Smooth muscle cell of the brain vasculature (primary cell): ENCODE data around the gene TTC27.
A peak's percentile ranks its signal among the peaks of the same experiment; 100 is the strongest.

Experiments used
- DNase-seq: peaks from one replicate; pipeline ENCODE4 v3.0.0-alpha.2; 2012; ENCODE audit warnings: low read depth, low spot score

Gene TTC27

DNA sequence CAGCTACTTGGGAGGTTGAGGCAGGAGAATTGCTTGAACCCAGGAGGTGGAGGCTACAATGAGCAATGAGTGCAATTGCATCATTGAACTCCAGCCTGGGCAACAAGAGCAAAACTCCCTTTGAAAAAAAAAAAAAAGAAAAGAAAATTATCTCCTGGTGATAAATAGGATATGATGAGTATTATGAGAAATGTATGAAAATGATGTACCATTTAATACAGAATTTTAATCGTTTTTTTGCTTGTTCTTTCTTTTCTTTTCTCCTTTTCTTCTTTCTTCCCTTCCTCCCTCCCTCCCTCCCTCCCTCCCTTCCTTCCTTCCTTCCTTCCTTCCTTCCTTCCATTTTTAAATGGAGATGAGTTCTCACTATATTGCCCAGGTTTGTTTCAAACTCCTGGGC lies 40.4 kb downstream of the TTC27 start:
- DNase-seq = no peak

DNA sequence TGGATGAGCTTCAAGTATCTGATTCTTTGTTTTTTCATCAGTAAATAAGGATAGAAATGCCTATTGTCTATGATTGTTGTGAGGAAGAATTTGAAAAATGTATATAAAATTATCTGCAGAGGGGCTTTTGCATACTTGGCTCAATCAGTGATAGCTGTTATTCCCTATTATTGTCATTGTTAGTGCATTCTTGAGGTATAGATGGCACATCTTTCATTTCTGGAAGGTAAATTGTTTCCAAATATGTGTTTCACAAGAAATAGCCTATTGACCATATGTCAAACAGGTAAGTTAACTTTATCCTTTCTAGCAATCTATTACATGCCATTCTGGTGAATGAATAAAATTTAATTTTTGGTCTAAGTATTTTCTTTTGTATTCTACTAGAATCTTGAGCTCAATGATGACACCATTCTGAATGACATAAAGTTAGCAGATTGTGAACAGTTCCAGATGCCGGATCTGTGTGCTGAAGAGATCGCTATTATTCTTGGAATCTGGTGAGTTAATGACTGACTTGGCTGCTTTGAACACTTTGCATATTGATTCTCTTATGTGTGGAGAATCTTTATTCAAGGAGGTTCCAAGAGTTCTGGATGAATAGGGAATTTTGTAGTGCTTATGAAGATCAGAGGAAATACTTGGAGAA lies 44.2 kb downstream of the TTC27 start:
- DNase-seq = no peak

DNA sequence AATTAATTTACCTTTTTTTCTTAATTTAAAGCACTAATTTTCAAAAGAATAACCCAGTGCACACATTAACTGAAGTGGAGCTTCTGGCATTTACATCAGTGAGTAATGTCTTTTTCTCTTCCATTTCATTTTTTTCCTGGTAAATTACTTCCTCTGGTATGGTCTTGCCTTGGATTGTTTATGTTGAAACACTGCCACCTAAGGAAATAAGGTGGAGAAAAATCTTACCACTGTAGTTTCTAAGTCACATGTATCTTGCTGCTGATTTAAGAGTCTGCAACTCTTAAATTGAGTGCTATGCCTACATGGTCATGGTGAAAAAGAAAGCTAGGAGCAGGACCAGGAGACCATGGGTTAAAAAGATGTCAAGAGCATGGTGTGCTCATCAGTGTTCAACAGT lies 51.0 kb downstream of the TTC27 start:
- peak; percentile 12 for DNase-seq

DNA sequence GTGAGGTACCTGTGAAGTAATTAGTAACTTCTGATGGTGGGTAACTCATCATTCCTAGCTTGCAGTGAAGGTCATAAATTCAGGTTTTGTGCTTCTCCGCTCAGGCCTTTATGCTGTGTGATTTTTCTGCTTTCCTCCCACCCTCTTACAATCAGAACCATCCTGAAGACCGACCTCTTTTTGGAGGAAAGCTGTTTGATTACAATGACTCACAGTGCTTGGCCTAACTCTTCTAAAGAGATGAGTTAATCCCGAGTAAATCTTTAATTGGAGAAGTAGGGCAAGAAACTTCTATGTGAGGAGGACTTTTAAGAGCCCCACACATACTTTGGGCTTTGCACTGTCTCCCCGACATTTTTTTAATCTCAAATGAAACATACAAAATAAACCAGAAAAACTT lies 53.1 kb downstream of the TTC27 start:
- no peak for DNase-seq

DNA sequence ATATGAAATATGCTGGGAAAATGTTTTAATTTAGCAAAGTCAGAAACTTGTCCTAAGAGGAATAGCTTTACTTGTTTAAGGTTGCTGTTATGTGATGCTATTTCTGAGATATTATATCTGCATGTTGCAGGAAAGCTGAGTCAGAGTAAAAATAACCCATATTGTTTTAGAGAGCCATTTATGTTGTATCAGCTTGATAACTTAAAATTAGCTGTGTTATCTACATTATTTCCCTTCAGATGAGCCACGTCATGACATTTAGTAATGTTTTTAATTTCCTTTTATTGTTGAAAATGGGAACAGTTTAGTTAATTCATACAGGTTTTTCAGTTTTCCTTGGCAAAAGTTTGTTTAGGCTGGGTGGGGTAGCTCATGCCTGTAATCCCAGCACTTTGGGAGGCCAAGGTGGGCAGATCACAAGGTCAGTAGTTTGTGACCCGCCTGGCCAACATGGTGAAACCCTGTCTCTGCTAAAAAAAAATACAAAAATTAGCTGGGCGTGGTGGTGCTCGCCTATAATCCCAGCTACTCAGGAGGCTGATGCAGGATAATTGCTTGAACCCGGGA lies 55.8 kb downstream of the TTC27 start:
- no peak for DNase-seq

DNA sequence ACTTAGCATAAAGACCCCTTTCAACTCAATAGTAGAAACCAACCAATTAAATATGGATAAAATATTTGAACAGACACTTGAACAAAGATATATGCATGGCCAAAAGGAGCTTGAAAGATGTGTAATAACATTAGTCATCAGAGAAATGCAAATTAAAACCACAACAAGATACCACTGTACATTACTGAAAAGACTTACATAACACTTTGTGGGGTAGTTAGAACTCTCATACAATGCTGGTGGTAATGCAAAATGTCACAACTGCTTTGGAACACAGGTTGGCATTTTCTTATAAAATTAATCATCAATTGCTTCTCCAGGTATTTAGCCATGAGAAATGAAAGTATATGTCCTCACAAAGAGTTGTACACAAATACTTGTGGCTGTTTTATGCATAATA lies 60.7 kb downstream of the TTC27 start:
- DNase-seq = no peak

DNA sequence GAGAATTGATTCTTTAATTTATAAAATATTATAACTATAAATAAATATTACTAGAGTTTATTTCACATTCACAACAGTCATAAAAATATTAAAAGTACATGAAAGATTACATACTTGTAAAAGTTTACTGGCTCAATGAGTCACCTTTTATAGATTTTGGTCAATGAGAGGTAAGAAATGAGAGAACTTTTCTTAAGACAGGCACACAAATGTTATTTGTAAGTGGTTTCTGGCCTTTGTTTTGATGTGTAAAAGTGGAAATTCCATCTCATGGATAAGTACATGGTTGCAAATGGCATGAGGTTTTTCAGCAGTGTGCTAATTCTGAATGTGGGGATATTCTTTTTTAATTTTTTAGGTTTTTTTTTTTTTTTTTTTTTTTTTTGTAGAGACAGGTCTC lies 63.8 kb downstream of the TTC27 start:
- DNase-seq = no peak

DNA sequence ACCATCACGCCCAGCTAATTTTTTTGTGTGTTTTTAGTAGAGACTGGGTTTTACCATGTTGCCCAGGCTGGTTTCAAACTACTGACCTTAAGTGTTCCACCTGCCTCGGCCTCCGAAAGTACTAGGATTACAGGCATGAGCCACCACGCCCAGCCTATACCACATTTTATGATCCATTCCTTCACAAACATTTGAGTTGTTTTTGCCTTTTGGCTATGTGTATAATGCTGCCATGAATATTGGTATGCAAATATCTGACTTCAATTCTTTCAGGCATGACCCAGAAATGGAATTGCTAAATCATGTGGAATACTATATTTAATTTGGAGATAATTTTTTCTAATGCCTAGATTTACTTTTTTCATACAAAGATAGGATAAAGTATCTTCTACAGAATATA lies 68.6 kb downstream of the TTC27 start:
- no peak for DNase-seq

DNA sequence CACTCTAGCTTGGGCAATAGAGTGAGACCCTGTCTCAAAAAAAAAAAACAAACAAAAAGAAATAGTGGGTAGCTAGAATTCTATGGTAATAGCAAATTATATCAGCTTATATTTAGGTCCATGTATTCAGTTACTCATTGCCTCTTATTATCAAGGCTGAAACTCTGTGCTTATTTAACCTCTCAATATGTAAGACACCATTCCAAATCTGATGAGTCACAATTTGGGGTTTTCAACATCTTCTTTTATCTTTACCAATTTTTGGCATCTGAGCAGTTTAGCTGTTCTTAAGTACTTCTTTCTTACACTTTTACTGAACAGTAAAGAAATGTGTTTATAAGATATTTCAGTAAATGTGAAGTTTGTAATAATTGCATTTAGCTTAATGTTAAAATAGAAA lies 69.3 kb downstream of the TTC27 start:
- peak; percentile 20 for DNase-seq

DNA sequence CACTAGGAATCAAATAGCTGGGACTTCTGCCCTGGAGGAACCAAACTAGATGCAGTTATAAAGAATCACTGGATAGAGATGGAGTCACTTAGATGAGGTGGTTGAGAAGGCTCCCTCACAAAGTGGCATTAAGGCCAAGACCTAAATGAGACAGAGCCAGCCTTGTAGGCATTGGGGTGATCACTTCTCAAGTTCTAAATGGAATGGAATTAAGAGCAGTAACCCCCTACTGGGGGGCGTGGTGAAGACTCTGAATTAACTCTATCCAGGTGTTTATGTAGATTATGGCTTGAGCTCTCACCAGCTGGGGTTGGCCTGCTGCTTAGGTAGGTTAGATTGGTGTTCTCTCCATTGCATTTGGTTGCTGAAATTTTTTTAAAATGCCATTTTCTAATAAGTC lies 71.3 kb downstream of the TTC27 start:
- DNase-seq = no peak

DNA sequence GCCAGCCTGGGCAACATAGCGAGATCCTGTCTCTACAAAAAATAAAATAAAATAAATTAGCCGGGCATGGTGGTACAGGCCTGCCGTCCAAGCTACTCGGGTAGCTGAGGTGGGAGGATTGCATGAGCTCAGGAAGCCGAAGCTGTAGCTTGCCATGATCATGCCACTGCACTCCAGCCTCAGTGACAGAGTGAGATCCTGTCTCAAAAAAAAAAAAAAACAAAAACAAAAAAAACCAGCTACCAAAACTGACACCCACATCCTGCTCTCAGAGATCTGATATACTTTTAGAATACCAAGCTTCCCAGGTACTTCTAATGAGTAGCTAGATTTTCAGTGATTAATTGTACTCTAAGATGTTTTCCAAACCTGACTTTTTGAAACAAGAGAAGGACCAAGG lies 74.0 kb downstream of the TTC27 start:
- DNase-seq = no peak

DNA sequence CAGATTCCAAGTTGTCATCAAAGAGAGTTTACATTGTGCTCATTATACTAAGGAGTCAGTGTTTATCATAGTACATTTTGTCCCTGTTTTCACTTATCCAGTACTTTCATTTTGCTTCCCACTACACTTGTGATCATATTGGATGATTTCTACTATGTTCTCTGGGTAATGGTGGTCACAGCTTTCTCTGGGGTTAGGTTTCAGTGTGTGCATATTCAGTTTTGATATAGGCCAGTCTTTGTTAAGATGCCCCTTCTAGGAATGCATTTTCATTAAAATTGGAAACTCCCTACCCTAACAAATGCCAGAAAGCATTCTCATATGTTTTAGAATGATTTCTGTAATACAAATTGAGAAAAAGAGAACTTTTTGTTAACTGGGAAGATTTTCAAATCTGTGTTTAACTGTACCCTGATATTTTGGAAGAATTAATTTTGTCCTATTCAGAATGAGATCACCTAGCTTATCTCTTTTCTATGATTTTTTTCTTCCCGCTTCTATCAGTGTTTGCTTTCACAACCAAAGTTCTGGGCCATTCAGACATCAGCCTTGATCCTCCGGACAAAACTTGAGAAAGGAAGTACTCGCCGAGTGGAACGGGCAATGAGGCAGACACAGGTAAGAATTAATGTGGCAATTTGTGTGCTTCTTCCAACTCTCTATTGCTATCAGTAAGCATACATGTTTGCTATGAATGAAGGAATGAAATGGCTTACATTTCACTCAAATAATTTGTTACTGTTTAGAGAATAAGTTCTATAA lies 74.6 kb downstream of the TTC27 start:
- DNase-seq = no peak

DNA sequence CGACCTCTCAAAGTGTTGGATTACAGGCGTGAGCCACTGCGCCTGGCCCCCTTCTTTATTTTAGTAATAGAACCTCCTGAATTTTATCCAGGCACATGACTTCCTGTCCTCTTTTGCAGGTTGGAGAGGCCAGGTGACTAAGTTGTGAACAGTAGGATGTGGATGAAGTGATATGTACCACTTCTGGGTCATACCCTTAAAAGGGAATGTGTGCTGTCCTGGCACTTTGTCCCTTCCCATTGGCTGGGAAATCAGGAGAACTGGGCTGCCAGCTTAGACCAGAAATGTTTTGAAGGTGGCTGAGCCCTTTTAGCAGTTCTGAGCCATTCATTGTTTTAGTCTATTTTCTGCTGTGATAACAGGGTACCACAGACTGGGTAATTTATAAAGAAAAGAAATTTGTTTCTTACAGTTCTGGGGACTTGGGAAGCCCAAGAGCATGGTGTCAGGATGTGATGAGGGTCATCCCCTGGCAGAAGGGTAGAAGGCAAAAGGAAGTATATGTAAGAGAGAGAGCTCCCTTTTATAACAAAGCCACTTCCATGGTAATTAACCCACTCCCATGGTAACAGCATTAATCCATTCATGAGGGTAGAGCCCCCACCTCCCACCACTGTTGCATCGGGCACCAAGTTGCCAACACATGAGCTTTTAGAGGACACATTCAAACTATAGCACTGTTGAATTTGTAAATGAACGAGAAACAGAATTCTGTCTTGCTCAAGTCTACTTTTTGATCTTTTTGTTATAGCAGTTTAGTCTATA lies 79.1 kb downstream of the TTC27 start:
- no peak for DNase-seq

DNA sequence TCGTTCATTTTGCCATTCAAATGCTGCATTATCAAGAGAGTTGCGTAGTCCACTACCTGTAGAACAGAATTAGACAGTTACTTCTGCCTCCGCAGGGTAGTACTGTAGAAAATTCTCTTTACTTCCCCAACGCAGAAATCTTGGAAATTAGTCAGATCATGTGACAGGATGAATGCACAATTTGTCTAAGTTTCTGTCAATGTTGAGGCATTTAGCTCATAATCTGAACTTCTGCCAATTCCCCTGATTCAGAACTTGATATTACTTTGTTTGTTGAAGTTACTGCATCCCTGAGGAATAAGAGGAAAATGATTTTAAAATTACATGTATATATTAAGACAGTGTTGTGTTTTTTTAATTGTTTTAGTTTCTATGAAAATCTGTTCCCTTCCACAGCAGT lies 83.4 kb downstream of the TTC27 start:
- DNase-seq = peak; percentile 43

DNA sequence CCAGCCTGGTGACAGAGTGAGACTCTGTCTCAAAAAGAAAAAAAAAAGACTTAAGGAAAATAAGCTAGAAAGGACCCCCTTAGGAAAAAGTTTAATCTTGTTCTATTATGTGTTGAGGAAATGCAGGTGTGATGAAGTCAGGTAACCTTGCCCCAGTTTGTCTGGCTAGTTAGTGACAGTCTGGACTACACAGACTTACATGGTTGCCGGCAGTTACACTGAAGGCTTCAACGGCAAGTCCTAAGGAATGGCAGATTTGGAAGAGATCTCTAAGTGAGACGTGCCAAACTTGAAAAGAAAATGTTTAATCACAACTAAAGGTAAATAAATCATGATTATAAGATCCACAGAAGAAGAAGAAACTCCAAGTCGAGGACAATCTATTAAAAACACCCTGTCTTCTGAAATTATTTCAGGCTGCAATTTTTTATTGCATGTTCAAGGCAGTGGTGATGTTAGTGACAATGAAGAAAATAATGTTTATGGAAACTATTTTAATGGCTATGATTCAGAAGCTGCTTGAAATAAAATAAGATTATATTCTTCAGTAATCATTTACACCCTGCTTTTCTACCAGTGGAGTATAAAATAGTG lies 84.2 kb downstream of the TTC27 start:
- no peak for DNase-seq

DNA sequence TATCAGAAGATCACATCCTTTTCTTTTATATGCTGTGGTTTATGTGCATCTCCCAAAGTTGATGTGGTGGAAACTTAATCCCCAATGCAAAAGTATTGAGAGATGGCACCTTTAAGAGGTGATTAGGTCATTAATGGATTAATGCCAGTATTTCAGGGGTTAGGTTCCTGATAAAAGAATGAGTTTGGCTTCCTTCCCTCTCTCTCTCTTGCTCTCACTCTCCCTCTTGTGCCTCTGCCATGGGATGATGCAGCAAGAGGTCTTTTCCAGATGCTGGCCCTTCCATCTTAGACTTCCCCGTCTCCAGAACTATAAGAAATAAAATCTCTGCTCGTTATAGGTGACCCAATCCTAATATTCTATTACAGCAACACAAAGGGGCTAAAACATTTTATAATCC lies 85.0 kb downstream of the TTC27 start:
- no peak for DNase-seq

DNA sequence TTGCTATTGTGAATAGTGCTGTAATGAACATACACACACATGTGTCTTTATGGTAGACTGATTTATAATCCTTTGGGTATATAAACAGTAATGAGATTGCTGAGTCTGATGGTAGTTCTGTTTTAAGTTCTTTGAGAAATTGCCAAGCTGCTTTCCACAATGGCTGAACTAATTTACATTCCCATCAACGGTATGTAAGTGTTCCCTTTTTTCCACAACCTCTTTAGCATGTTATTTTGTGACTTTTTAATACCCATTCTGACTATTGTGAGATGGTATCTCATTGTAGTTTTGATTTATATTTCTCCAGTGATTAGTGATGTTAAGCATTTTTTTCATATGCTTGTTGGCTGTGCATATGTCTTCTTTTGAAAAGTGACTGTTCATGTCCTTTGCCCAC lies 86.7 kb downstream of the TTC27 start:
- DNase-seq = no peak

DNA sequence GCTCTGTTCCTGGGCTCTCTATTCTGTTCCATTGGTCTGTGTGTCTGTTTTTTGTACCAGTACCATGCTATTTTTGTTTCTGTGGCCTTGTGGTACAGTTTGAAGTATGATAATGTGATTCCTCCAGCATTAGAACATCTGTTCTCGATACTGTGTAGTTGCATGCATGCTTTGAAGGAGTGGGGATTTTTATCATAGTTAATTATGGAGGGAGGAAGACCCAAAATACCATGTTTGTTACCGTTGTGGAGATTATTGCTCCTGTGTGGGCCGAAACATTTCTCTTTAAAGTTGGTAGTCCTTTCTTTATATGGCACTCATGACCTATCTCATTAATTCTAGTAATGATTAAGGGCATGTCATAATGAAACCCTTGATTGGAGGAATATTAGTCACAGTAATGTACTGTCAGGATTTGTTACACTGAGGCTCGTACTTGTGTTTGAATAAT lies 87.6 kb downstream of the TTC27 start:
- DNase-seq = no peak

DNA sequence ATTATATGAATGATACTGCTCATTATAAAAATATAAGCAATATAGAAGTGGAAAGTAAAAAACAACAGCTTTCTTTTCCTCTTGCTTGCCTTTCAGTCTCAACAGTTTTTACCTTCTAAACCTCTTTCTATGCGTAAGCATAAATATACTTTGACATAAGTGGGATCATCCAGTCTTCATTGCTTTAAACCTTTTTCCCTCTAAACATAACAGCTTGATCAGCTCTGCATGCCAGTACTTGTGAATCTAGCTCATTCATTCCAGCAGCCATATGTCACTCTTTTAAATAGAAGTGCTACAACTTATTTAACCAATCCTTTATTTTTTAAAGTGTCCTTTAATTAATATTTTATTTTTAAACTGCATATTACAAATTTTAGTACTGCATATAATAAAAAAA lies 88.1 kb downstream of the TTC27 start:
- no peak for DNase-seq

DNA sequence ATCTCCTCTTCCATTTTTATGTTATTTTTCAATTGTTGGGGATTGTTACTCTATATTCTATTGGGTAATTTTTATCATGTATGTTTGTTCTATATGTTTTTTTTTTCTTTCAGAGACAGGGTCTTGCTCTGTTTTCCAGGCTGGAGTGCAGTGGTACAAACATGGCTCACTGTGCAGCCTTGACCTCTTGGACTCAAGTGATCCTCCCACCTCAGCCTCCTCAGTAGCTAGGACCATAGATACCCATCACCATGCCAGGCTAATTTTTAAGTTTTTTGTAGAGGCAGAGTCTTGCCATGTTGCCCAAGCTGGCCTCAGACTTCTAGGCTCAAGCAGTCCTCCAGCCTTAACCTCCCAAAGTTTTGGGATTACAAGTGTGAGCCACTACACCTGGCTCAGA lies 88.7 kb downstream of the TTC27 start:
- no peak for DNase-seq

DNA sequence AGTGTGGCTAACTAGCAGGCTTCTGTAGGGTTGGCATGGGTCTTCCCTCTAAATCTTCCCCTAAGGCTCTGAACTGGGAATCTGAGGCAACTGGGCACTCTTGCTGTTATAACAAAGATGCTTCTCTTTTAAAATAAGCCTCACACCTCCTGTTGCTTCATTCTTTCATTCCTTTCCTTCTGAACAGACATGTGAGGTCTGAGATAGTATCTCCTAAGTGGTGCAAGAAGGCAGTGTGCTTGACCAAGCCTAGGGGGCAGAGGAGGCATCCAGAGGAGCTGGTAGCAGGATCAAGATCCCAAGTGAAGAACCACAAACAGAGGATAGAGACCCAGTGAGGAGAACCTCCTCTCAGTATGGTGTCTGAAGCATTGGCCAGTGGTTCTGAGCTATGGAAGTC lies 90.9 kb downstream of the TTC27 start:
- no peak for DNase-seq

DNA sequence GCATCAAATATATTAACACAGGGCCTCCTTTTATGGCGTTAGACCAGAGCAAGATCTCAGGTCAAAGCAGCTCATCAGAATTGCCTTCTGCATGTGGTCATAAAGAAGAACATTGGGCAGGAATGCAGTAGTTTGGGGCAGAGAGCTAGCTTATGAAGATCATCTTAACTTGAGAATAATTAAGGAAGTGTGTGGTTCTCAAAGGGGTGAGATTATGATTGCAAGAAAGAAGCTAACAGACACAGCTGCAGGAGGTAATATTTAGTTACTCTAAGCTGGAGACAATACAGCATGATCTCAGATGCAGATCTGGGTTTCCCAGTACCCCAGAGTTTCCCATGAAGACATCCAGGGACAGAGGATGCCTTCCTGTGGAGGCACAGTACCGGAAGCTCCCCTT lies 91.6 kb downstream of the TTC27 start:
- no peak for DNase-seq
